Thyroid gland (tissue), 4 donors: Measurements from ENCODE around the gene ANO1.

ENCODE experiments used
- CTCF ChIP-seq, 6 experiments: fragments of 200-600 bp in 3 of 6; fragments of 450-650 bp in 3 of 6; sonication (generic) in 3 of 6; IDR thresholded peaks; one replicate each; pipeline ENCODE4 v1.5.1; 2016 to 2019; ENCODE audit warnings: antibody characterized with exemption in 6 of 6, mild to moderate bottlenecking in 2 of 6, inconsistent platforms in 1 of 6, moderate library complexity in 1 of 6
- POLR2A ChIP-seq, 2 donors: fragments of 450-650 bp; IDR thresholded peaks; one replicate each; pipeline ENCODE4 v1.6.1; 2017; ENCODE audit warnings: antibody characterized with exemption in 2 of 2, mild to moderate bottlenecking in 2 of 2, moderate library complexity in 1 of 2

GRCh38 chr11:70201882-70202861, 124.1 kb downstream of the ANO1 start:
- TF ChIP-seq CTCF (IDR thresholded peaks at IDR 0.05) = no peak
- no peak for TF ChIP-seq POLR2A (IDR thresholded peaks at IDR 0.05)
